GM18868 (cell line): ENCODE results near the gene NFIA.

Experiments used
- ATAC-seq: cut with Tn5 transposase; IDR thresholded peaks from one replicate; pipeline ENCODE4 v1.9.1; 2021; ENCODE audit warnings: mild to moderate bottlenecking, moderate library complexity; ENCODE audit not compliant: unreplicated experiment

Gene NFIA

GRCh38 chr1:61352845-61353435 is 270.6 kb downstream of the NFIA start:
- ATAC-seq = no peak

DNA sequence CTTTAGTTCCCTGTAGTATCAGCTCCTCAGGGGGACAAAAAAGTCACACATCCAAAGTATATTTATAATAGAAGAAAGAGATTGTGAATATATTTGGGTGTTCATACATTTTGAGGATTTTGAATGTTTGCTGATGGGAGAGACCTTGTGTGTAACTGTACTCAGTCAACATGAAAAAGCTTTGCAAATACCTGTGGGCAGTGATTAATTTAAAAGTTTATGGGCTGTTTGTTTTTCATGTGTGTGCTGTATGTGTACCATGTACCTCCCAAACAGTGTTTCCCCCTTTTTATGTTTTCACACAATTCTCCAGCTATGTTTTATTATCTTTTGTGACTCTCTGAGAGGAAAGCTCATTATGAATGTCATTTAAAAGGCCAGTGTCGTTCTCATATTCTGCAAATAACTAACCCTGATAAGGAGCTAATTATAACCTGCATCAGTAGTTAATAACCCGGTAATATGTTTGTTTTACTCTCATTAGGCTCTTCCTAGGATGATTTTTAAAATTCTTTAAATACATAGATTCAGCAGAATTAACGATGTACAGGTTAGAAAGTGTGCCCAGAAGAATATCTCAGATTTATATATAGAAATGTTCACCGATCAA is 271.5 kb downstream of the NFIA start:
- ATAC-seq = no peak

GRCh38 chr1:61356016-61356415 is 273.7 kb downstream of the NFIA start:
- no peak for ATAC-seq

GRCh38 chr1:61356995-61357394 is 274.6 kb downstream of the NFIA start:
- ATAC-seq = no peak

GRCh38 chr1:61357539-61357938 is 275.2 kb downstream of the NFIA start:
- ATAC-seq = no peak

- ATAC-seq = no peak
These were observed 276.6 kb downstream of the NFIA start for GRCh38 chr1:61358770-61359455.

DNA sequence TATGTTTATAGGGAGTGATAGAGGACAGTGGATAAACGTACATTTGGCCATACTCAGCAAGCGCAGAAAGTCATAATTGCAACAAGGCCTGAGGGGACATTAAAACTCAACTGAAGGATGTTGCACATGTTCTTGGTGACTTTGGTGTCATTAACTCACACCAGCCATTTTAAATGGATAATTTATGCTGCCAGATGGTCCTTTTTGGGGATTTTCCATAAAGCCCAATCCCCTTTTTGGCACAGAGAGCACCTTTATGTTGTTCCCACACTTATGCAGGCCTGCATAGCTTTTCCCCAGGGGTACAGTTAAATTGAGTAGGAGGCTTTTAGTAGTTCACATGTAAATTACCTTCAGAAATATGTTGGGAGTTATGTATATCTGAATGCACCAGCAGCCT is 279.6 kb downstream of the NFIA start:
- ATAC-seq = no peak

GRCh38 chr1:61362351-61362750 is 280.0 kb downstream of the NFIA start:
- ATAC-seq = no peak

GRCh38 chr1:61368366-61368765 is 286.0 kb downstream of the NFIA start:
- ATAC-seq = no peak

DNA sequence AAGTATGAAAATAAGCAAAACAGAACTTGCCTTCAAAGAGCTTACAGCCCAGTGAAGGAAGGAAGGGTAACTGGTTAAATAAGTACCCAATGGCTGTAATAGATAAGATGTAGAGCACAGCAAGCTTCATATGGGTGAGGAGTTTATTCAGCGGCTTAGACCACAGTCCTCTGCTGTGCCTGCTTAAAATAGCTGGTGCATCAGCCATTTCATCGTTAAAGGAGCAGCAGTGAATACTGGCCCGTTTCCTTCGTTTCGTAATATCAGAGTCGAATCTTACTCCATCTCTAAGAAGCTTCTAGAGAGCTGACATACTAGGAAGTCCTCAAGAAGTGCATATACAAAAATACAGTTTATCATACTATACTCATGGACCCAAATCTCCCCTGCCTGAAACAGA is 286.5 kb downstream of the NFIA start:
- no peak for ATAC-seq

GRCh38 chr1:61370177-61370912 is 288.0 kb downstream of the NFIA start:
- ATAC-seq = no peak

DNA sequence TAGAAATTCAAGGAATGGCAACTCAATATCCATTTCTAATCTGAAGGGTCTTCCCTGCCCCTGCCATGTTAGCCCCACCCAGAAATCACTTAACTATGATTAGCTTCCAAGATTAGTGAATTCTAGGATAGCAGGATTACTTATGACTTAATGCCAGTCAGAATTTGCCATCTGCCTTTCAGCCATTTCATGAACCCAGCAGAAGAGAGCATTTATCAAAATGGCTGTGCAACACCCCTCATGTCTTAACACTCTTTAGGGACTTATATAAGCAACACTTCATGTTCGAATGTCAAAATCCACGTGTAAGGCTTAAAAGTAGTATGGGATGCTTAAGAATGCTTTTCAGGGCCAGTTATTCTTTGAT is 288.5 kb downstream of the NFIA start:
- ATAC-seq = no peak

GRCh38 chr1:61372944-61373343 is 290.6 kb downstream of the NFIA start:
- no peak for ATAC-seq

- no peak for ATAC-seq
These were observed 291.8 kb downstream of the NFIA start for GRCh38 chr1:61374156-61374555.

- ATAC-seq = no peak
These were observed 292.9 kb downstream of the NFIA start for GRCh38 chr1:61375082-61375880.

- no peak for ATAC-seq
These were observed 293.8 kb downstream of the NFIA start for GRCh38 chr1:61376151-61376550.

GRCh38 chr1:61377242-61377958 is 295.0 kb downstream of the NFIA start:
- no peak for ATAC-seq

DNA sequence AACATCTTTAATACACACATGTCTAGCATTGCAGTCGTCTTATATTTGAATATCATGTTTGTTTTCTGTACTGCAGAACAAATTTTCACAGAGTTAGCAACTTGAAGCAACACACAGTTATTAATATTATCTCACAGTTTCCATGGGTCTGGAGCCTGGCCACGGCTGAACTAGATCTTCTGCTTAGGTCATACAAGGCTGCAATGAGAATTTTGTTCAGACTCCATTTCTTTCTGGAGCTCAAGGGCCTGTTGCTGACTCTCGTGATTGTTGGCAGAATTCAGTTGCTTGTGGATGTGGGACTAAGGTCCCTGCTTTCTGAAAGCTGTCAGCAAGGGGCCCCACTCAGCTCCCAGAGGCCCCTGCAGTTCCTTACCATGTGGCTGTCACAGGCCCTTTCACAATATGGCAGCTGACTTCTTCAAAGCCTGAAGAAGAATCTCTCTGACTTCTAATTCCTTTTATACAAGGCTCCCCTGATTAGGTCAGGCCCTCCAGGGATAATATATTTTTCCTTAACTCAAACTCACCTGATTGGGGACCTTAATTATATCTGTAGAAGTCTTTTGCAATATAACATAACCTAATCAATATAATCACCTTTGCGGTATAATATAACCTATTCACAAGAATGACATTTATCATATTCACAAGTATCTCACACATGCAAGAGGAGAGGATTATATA is 296.3 kb downstream of the NFIA start:
- ATAC-seq = no peak

DNA sequence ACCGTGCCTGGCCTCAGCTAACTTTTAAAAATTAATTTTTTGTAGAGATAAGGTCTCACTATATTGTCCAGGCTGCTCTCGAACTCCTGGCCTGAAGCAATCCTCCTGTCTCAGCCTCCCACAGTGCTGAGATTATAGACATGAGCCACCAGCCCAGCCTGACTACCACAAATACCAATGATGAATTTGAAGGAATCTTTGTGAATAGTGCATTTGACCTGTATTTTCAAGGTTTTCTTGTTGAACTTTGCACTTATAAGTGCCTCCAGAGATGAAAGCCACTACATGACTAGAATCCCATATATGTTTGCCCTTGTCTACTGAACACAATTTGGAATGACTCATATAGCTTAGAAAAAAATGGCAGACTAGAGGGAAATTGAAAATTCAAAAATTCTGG is 297.3 kb downstream of the NFIA start:
- no peak for ATAC-seq

GRCh38 chr1:61380561-61380960 is 298.2 kb downstream of the NFIA start:
- ATAC-seq = no peak
